Neuronal stem cell (in vitro differentiated cells): ENCODE data around the gene CDK10.
"Not testable (repeated sequence)": the region's sequence is repeated elsewhere in the genome, so short reads cannot be mapped to it uniquely, and the experiment has no call there.

Source experiments
- DNase-seq: peaks from one replicate; pipeline ENCODE4 v3.0.0-alpha.2; 2013; ENCODE audit warnings: low spot score
- H2AFZ ChIP-seq: one replicate; pipeline ENCODE4 v1.6.1; 2013; ENCODE audit warnings: mild to moderate bottlenecking, low read length, inconsistent platforms
- H2AK5ac ChIP-seq: 2 replicates; pipeline ENCODE4 v1.6.1; 2013; ENCODE audit warnings: low read depth, mild to moderate bottlenecking, inconsistent platforms, low read length, moderate library complexity, mixed read lengths
- H2BK120ac ChIP-seq: 2 replicates; pipeline ENCODE4 v1.6.1; 2013; ENCODE audit warnings: low read depth, mild to moderate bottlenecking, inconsistent platforms, low read length, moderate library complexity, mixed read lengths
- H2BK12ac ChIP-seq: one replicate; pipeline ENCODE4 v1.6.1; 2013; ENCODE audit warnings: low read length, inconsistent platforms
- H2BK15ac ChIP-seq: 2 replicates; pipeline ENCODE4 v1.6.1; 2013; ENCODE audit warnings: mild to moderate bottlenecking, low read length, inconsistent platforms, mixed read lengths
- H2BK5ac ChIP-seq: one replicate; pipeline ENCODE4 v1.6.1; 2013; ENCODE audit warnings: inconsistent platforms, mild to moderate bottlenecking, low read length, moderate library complexity
- H3K14ac ChIP-seq: one replicate; pipeline ENCODE4 v1.6.1; 2013; ENCODE audit warnings: low read length, inconsistent platforms
- H3K18ac ChIP-seq: 2 replicates; pipeline ENCODE4 v1.6.1; 2013; ENCODE audit warnings: low read length, inconsistent platforms
- H3K23ac ChIP-seq: 2 replicates; pipeline ENCODE4 v1.6.1; 2013; ENCODE audit warnings: low read depth, mild to moderate bottlenecking, mixed read lengths, low read length, inconsistent platforms; ENCODE audit not compliant: poor library complexity
- H3K27ac ChIP-seq: replicated peaks from 3 replicates; pipeline ENCODE4 v1.5.1; 2013; ENCODE audit warnings: low read length, inconsistent platforms
- H3K27me3 ChIP-seq, 3 experiments: 2 replicates each; pipeline ENCODE4 v1.6.1; 2013; ENCODE audit warnings: low read length in 3 of 3, mild to moderate bottlenecking in 2 of 3, inconsistent platforms in 1 of 3, low read depth in 1 of 3, mixed read lengths in 1 of 3, moderate library complexity in 1 of 3; ENCODE audit not compliant: control insufficient read depth in 3 of 3, insufficient read depth in 3 of 3
- H3K36me3 ChIP-seq, 2 donors: replicated peaks in 1 of 2; 2 replicates each; pipeline ENCODE4 v1.6.1; 2013; ENCODE audit warnings: low read length in 2 of 2; ENCODE audit not compliant: control insufficient read depth in 2 of 2, insufficient read depth in 2 of 2
- H3K4ac ChIP-seq: 2 replicates; pipeline ENCODE4 v1.6.1; 2013; ENCODE audit warnings: inconsistent platforms, mild to moderate bottlenecking, low read length, moderate library complexity
- H3K4me1 ChIP-seq, 2 donors: 1 replicate in 1 of 2; 2 replicates in 1 of 2; pipeline ENCODE4 v1.6.1; 2013; ENCODE audit warnings: low read length in 2 of 2, low read depth in 1 of 2; ENCODE audit not compliant: control insufficient read depth in 2 of 2, insufficient read depth in 1 of 2
- H3K4me2 ChIP-seq: one replicate; pipeline ENCODE4 v1.6.1; 2013; ENCODE audit warnings: mild to moderate bottlenecking, low read length, inconsistent platforms; ENCODE audit not compliant: insufficient read depth, poor library complexity, severe bottlenecking
- H3K4me3 ChIP-seq, 2 donors: 2 replicates each; pipeline ENCODE4 v1.5.1; 2013; ENCODE audit warnings: low read length in 2 of 2, mild to moderate bottlenecking in 2 of 2, inconsistent platforms in 1 of 2, moderate library complexity in 1 of 2
- H3K79me1 ChIP-seq: one replicate; pipeline ENCODE4 v1.6.1; 2013; ENCODE audit warnings: low read depth, mild to moderate bottlenecking, inconsistent platforms, low read length, moderate library complexity
- H3K9ac ChIP-seq: one replicate; pipeline ENCODE4 v1.6.1; 2013; ENCODE audit warnings: mild to moderate bottlenecking, low read depth, low read length, inconsistent platforms; ENCODE audit not compliant: poor library complexity
- H3K9me3 ChIP-seq, 2 donors: replicated peaks in 1 of 2; 2 replicates each; pipeline versions ENCODE3 to v1.6.1; 2013; ENCODE audit warnings: low read length in 2 of 2, mild to moderate bottlenecking in 2 of 2, inconsistent platforms in 1 of 2, low read depth in 1 of 2, mixed read lengths in 1 of 2, moderate library complexity in 1 of 2; ENCODE audit not compliant: control insufficient read depth in 2 of 2, insufficient read depth in 1 of 2
- H4K8ac ChIP-seq: one replicate; pipeline ENCODE4 v1.6.1; 2013; ENCODE audit warnings: low read depth, mild to moderate bottlenecking, inconsistent platforms, low read length, moderate library complexity
- H4K91ac ChIP-seq: one replicate; pipeline ENCODE4 v1.6.1; 2013; ENCODE audit warnings: low read length, low read depth, mild to moderate bottlenecking, inconsistent platforms; ENCODE audit not compliant: poor library complexity
- WGBS, 2 donors: extraction: QIAGEN DNeasy Blood & Tissue Kit; methylation state at CpG; one replicate each; pipeline ENCODE4 v1.1.7; 2013; ENCODE audit warnings: missing lambda C conversion rate in 2 of 2, mixed read lengths in 1 of 2; ENCODE audit not compliant: insufficient read length in 2 of 2, insufficient replicate concordance in 1 of 2; ENCODE audit errors: extremely low coverage in 2 of 2; 5-methylcytosine and 5-hydroxymethylcytosine counted together

The CDK10 gene

GRCh38 chr16:89670496-89671431 is 15.7 kb upstream of the CDK10 start:
- no peak overlapping the region for H2BK5ac ChIP-seq
- no peak overlapping the region for H3K23ac ChIP-seq
- no peak overlapping the region for H3K4ac ChIP-seq
- no peaks in the 10 kb centered on the region for H3K4me1 ChIP-seq
- no peak overlapping the region for H2AK5ac ChIP-seq
- H3K18ac ChIP-seq, result no peak overlapping the region
- H3K27me3 ChIP-seq, result no peaks in the 10 kb centered on the region
- no peak overlapping the region for H3K27ac ChIP-seq
- H2BK15ac ChIP-seq, result no peak overlapping the region
- H4K8ac ChIP-seq, result no peak overlapping the region
- WGBS, 2 donors, result no CpG with 5 or more reads among the region's 10 CpGs
- no peak overlapping the region for H3K14ac ChIP-seq
- peaks cover 14 to 33% of the 10 kb centered on the region in 2 donors for H3K36me3 ChIP-seq
- H2AFZ ChIP-seq, result no peak overlapping the region
- no peak overlapping the region for H3K4me2 ChIP-seq
- H3K79me1 ChIP-seq, result no peaks in the 10 kb centered on the region
- peaks cover 6 to 13% of the 10 kb centered on the region in 2 donors for H3K9me3 ChIP-seq
- no peak overlapping the region for H3K4me3 ChIP-seq
- no peak overlapping the region for H2BK12ac ChIP-seq
- H2BK120ac ChIP-seq, result no peak overlapping the region
- H3K9ac ChIP-seq, result no peak overlapping the region
- no peak for DNase-seq
- no peak overlapping the region for H4K91ac ChIP-seq

DNA sequence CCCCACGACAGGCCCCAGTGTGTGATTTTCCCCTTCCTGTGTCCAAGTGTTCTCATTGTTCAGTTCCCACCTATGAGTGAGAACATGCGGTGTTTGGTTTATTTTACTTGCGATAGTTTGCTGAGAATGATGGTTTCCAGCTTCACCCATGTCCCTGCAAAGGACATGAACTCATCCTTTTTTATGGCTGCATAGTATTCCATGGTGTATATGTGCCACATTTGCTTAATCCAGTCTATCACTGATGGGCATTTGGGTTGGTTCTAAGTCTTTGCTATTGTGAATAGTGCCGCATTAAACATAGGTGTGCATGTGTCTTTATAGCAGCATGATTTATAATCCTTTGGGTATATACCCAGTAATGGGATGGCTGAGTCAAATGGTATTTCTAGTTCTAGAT is 14.9 kb upstream of the CDK10 start:
- not testable (repeated sequence) for H2AK5ac ChIP-seq, H4K91ac ChIP-seq, H3K18ac ChIP-seq, H3K27me3 ChIP-seq, H3K4ac ChIP-seq, H3K14ac ChIP-seq, H3K79me1 ChIP-seq, H3K23ac ChIP-seq, H4K8ac ChIP-seq, DNase-seq, H2BK5ac ChIP-seq, H3K9ac ChIP-seq, H3K9me3 ChIP-seq, H2BK120ac ChIP-seq, H3K27ac ChIP-seq, H3K4me2 ChIP-seq, H2BK12ac ChIP-seq, H2BK15ac ChIP-seq, H2AFZ ChIP-seq, H3K4me1 ChIP-seq, H3K4me3 ChIP-seq
- peaks cover 14 to 27% of the 10 kb centered on the region in 2 donors for H3K36me3 ChIP-seq
- no CpG with 5 or more reads among the region's 4 CpGs for WGBS, 2 donors

DNA sequence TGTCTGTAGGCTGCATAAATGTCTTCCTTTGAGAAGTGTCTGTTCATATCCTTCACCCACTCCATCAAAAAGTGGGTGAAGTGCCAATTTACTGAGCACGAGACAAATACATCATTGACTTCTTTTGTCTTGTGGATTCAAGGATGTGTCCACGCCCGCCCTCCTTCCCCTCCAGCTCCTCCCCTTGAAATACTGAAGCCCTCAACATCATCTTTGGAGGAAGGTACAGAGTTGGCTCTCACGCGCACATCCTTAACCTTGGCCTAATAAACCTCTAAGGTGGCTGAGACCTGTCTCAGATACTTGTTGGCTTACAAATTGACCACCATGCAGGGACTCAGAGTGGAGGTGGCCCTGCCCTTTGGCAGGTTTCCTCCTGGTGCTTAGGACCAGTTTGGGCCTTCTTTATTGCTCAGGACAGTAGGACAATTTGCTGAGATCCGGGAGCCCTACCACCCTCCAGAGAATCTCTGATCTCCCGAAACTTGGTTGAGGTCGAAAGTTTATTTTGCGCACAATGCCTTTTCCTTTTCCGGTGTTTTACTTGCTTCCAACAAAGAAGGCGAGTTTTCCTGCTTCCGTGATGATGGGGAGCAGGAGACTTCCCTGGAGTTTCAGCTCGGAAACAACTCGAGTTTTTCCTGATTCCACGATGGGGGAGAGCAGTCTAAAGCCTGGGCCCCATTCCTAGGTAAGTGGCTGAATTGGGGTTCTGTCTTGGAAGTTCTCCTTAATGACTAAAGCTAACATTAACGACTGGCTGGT is 14.1 kb upstream of the CDK10 start:
- no peak overlapping the region for H4K91ac ChIP-seq
- no peak overlapping the region for H2AFZ ChIP-seq
- H3K9me3 ChIP-seq, result peaks cover 4 to 8% of the 10 kb centered on the region in 2 donors
- no peak overlapping the region for H3K9ac ChIP-seq
- no peak overlapping the region for H3K27ac ChIP-seq
- no peak overlapping the region for H3K4me3 ChIP-seq
- no peaks in the 10 kb centered on the region for H3K4me1 ChIP-seq
- no peak overlapping the region for H3K4me2 ChIP-seq
- H2BK12ac ChIP-seq, result no peak overlapping the region
- no peak overlapping the region for H4K8ac ChIP-seq
- no peak overlapping the region for H3K4ac ChIP-seq
- DNase-seq, result no peak
- H2AK5ac ChIP-seq, result no peak overlapping the region
- H2BK15ac ChIP-seq, result no peak overlapping the region
- WGBS, 2 donors, result no CpG with 5 or more reads among the region's 16 CpGs
- H2BK5ac ChIP-seq, result no peak overlapping the region
- H3K18ac ChIP-seq, result no peak overlapping the region
- H3K79me1 ChIP-seq, result no peaks in the 10 kb centered on the region
- no peak overlapping the region for H3K14ac ChIP-seq
- no peaks in the 10 kb centered on the region for H3K27me3 ChIP-seq
- no peak overlapping the region for H2BK120ac ChIP-seq
- H3K23ac ChIP-seq, result no peak overlapping the region
- peaks cover 14 to 30% of the 10 kb centered on the region in 2 donors for H3K36me3 ChIP-seq

- Histone ChIP-seq H3K14ac (no peak overlapping the region), H3K27ac (no peak overlapping the region), H3K79me1 (no peaks in the 10 kb centered on the region), H2BK120ac (no peak overlapping the region), H3K4me3 (no peak overlapping the region), H4K91ac (no peak overlapping the region), H2AFZ (no peak overlapping the region), H2BK12ac (no peak overlapping the region), H2BK15ac (no peak overlapping the region), H3K18ac (no peak overlapping the region), H3K4me1 (no peaks in the 10 kb centered on the region), H2AK5ac (no peak overlapping the region), H3K9me3 (peaks cover 6 to 28% of the 10 kb centered on the region in 2 donors), H3K36me3 (peaks cover 9 to 31% of the 10 kb centered on the region in 2 donors), H3K27me3 (no peaks in the 10 kb centered on the region), H2BK5ac (no peak overlapping the region), H3K23ac (no peak overlapping the region), H3K9ac (no peak overlapping the region), H3K4me2 (no peak overlapping the region), H4K8ac (no peak overlapping the region), H3K4ac (no peak overlapping the region)
- WGBS, 2 donors, result no CpG with 5 or more reads among the region's 2 CpGs
- no peak for DNase-seq
Observed at GRCh38 chr16:89678258-89678657, 8.2 kb upstream of the CDK10 start.
